ENCODE results near the gene HYAL1.

Gene HYAL1

DNA sequence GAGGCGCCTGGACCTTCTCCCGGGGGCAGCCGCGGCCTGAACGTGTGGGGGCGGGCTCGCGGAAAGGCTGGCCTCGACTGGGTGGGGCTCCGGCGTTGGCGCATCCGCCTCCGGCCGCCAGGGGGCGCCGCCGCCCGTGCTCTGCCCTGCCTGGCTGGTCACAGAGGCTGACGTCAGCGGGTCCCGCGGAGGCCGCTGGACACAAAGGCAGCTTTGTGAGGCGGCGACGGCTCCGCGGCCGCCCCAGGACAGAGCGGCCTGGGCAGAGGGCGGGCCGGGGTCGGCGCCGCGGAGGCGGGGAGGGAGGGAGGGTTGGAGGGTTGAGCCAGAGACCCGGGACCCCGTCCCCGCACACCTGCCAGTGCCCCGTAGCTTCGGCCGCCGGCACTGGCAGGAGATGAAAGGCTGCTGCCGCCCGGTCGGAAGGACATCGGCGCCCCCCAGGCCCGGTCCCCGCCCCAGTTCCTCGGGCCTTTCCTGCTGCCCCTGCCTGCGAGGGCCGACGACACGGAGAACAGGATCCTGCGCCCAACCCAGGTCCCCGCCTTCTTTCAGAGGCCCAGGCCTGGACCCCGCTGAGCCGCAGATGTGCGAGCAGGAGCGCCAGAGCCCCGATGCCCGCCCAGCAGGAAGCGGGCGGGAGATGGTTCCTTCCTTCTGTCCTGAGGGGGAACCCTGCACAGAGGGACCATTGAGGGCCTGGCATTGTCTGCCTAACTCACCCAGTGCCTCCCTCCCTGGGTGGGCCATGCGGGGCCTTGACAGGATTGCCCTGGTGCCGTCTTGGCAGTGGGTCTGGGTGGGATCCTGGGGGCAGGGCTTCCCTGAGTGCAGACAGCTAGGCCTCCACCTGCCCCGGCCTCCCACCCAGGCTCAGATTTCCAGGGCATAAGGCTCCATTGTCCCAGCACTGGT is 43.1 kb downstream of the HYAL1 start:
- TF ChIP-seq, protein P1, sequence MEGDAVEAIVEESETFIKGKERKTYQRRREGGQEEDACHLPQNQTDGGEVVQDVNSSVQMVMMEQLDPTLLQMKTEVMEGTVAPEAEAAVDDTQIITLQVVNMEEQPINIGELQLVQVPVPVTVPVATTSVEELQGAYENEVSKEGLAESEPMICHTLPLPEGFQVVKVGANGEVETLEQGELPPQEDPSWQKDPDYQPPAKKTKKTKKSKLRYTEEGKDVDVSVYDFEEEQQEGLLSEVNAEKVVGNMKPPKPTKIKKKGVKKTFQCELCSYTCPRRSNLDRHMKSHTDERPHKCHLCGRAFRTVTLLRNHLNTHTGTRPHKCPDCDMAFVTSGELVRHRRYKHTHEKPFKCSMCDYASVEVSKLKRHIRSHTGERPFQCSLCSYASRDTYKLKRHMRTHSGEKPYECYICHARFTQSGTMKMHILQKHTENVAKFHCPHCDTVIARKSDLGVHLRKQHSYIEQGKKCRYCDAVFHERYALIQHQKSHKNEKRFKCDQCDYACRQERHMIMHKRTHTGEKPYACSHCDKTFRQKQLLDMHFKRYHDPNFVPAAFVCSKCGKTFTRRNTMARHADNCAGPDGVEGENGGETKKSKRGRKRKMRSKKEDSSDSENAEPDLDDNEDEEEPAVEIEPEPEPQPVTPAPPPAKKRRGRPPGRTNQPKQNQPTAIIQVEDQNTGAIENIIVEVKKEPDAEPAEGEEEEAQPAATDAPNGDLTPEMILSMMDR (IDR thresholded peaks at IDR 0.05), result peak; percentile 98

- TF ChIP-seq, protein P1 (IDR thresholded peaks at IDR 0.05), result no peak
Observed at GRCh38 chr3:50259432-50260026, 43.8 kb downstream of the HYAL1 start.

- TF ChIP-seq, protein P1 (IDR thresholded peaks at IDR 0.05), result no peak
Observed at GRCh38 chr3:50258979-50259378, 44.4 kb downstream of the HYAL1 start.

DNA sequence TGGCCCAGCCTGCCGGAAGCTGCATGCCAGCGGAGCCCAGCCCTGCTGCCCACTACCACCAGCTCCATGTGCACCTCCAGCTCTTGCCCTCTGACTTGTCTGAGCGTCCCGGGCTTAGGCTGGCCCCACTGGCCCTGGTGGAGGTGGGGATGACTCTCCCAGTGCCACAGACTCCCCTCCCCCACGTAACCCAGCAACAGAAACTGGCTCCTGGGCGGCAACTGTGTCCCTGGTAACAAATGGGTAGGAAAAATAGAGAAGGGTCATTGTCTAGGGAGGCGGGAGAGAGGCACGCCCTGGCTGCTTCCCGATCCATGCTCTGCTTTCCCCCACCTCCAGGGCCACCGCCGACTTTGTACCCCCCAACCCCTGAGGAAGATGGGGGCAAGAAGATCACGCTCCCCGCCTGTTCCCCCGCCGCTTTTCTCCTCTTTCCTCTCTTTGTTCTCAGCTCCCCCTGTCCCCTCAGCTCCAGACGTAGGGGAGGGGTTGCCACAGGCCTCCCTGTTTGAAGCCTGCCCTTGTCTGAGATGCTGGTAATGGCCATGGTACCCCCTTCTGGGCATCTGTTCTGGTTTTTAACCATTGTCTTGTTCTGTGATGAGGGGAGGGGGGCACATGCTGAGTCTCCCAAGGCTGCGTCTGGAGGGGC is 45.2 kb downstream of the HYAL1 start:
- TF ChIP-seq, protein P1 (IDR thresholded peaks at IDR 0.05), result no peak

- TF ChIP-seq, protein P1 (IDR thresholded peaks at IDR 0.05), result peak; percentile 56
Observed at GRCh38 chr3:50256978-50257890, 46.1 kb downstream of the HYAL1 start.

DNA sequence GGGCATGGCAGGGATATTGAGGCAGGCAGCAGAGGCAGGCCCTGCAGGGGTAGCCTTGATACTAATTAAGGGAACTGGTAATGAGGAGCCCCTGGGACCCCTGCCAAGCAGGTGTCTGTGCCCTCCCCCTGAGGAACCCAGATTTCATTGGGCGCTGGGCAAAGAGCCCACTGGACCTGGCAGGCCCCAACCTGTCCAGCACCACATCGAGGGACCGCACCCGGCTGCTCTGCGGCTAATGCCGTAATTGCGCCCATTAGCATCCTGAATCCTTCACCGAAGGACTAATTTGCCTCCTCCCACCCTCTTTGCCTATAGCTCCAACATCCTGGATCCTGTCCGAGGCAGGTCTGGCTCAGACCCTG is 48.1 kb downstream of the HYAL1 start:
- TF ChIP-seq, protein P1 (IDR thresholded peaks at IDR 0.05), result no peak

Measured in LNCAP (cell line).